ENCODE measurements around the gene CFAP46. TPM values are rescaled to one million over a fixed set of nuclear protein-coding genes. Genes with fewer than 3 reads are reported as not detected.

CFAP46 gene
- total and polyA plus RNA-seq, 2 of the 4 experiments (the other 2 are of a cell fraction), result 1.3 to 1.8 TPM

GRCh38 chr10:132991706-132992432 is 49.5 kb upstream of the CFAP46 start:
- no TSS peak for BruUV-seq (replicated peaks)
- H3K14ac ChIP-seq (replicated peaks; ENCODE audit: low read depth, low read length), result no peak overlapping the region

More at GRCh38 chr10:132991706-132992432, 49.5 kb upstream of the CFAP46 start:
- Histone ChIP-seq H3K56ac (ENCODE audit: extremely low read depth, insufficient read depth, low read length) (no peak overlapping the region), H4K20me1 (ENCODE audit: insufficient read depth, low read length) (no peaks in the 10 kb centered on the region), H2AFZ (replicated peaks; ENCODE audit: low read length, poor library complexity) (no peak overlapping the region), H3K9ac (ENCODE audit: low read depth, low read length) (no peak overlapping the region), H3K4me3 (ENCODE audit: insufficient read depth, low read depth, low read length) (no peak overlapping the region), H3K4me2 (ENCODE audit: low read depth, low read length) (no peak overlapping the region), H3K36me3 (ENCODE audit: control insufficient read depth, insufficient read depth, low read length) (no peaks in the 10 kb centered on the region), H2BK20ac (ENCODE audit: low read depth, low read length) (no peak overlapping the region), H2BK15ac (ENCODE audit: low read depth, low read length) (no peak overlapping the region), H2BK5ac (ENCODE audit: low read depth, low read length, poor library complexity, severe bottlenecking) (no peak overlapping the region), H3K9me1 (ENCODE audit: insufficient read depth, low read length) (no peaks in the 10 kb centered on the region), H2AK5ac (ENCODE audit: low read depth, low read length) (no peak overlapping the region), H4K8ac (ENCODE audit: low read depth in 2 of 2, low read length in 2 of 2) (no peak overlapping the region), H3K27me3 (ENCODE audit: control insufficient read depth, insufficient read depth, low read length) (peaks cover 15% of the 10 kb centered on the region; the same call in 1 of the 2 replicates), H4K91ac (ENCODE audit: insufficient read depth, low read depth, low read length) (no peak overlapping the region), H3K23ac (ENCODE audit: low read depth, low read length) (no peak overlapping the region), H3K4ac (ENCODE audit: low read depth, low read length) (no peak overlapping the region), H3K79me1 (ENCODE audit: low read depth in 1 of 2, low read length in 2 of 2) (no peaks in the 10 kb centered on the region), H3K18ac (ENCODE audit: low read depth, low read length) (no peak overlapping the region), H2BK120ac (ENCODE audit: low read depth, low read length) (no peak overlapping the region), H3K27ac (ENCODE audit: insufficient read depth, low read length) (no peak overlapping the region), H2AK9ac (replicated peaks; ENCODE audit: low read depth, low read length, poor library complexity) (no peak overlapping the region), H4K5ac (ENCODE audit: low read depth, low read length) (no peak overlapping the region), H3K9me3 (ENCODE audit: control insufficient read depth, insufficient read depth, low read length) (no peaks in the 10 kb centered on the region), H3K4me1 (ENCODE audit: control insufficient read depth, insufficient read depth, low read length) (no peaks in the 10 kb centered on the region)
- TF ChIP-seq RCOR1 (IDR thresholded peaks at IDR 0.05; ENCODE audit: insufficient replicate concordance, low read length), result no peak
- TF ChIP-seq MAZ (IDR thresholded peaks at IDR 0.05; ENCODE audit: borderline replicate concordance, low read depth, low read length), result no peak
- TF ChIP-seq BHLHE40 (IDR thresholded peaks at IDR 0.05; ENCODE audit: low read depth, low read length), result no peak
- TF ChIP-seq MAFK (IDR thresholded peaks at IDR 0.05; ENCODE audit: low read depth, low read length), result no peak
- no peak for TF ChIP-seq POLR2A (IDR thresholded peaks at IDR 0.05; ENCODE audit: low read depth, low read length)
- TF ChIP-seq CTCF (conservative IDR thresholded peaks at IDR 0.05; ENCODE audit: low read depth, low read length), result no peak
- TF ChIP-seq RAD21 (IDR thresholded peaks at IDR 0.05; ENCODE audit: low read length), result no peak
- no peak for TF ChIP-seq MXI1 (IDR thresholded peaks at IDR 0.05; ENCODE audit: borderline replicate concordance, low read depth, low read length)
- TF ChIP-seq CEBPB (IDR thresholded peaks at IDR 0.05; ENCODE audit: low read depth, low read length), result no peak
- no peak for TF ChIP-seq ELK1 (IDR thresholded peaks at IDR 0.05; ENCODE audit: borderline replicate concordance, low read depth, low read length)
- TF ChIP-seq NFE2L2 (IDR thresholded peaks at IDR 0.05; ENCODE audit: low read depth, low read length), result no peak
- TF ChIP-seq CHD1 (IDR thresholded peaks at IDR 0.05; ENCODE audit: low read depth, low read length), result no peak
- TF ChIP-seq RFX5 (IDR thresholded peaks at IDR 0.05; ENCODE audit: low read depth, low read length), result no peak
- no peak for TF ChIP-seq USF2 (IDR thresholded peaks at IDR 0.05; ENCODE audit: low read depth, low read length)
- no peak for TF ChIP-seq FOS (IDR thresholded peaks at IDR 0.05; ENCODE audit: low read depth, low read length)
- no peak for TF ChIP-seq SMC3 (IDR thresholded peaks at IDR 0.05; ENCODE audit: low read depth, low read length)
- ChIA-PET POLR2A (ENCODE audit: unreplicated experiment) (no interaction called here), CTCF (no interaction called here)
- 67% methylated on average over 5 of the region's 20 CpGs; no CpG with 5 or more reads in 1 of the 2 experiments for WGBS, 2 experiments (ENCODE audit: extremely low coverage in 2 of 2, insufficient read length in 1 of 2)
- in situ Hi-C loops (cut with MboI; ENCODE audit: low sequenced_read_pairs), result no loop called here
- intact Hi-C loops (cut with micrococcal nuclease), result no loop called here
- dilution Hi-C loops (cut with HindIII; ENCODE audit: low sequenced_read_pairs, unreplicated experiment), result no loop called here
- no peak for ATAC-seq (ENCODE audit: low read depth)
- no peak for DNase-seq
